ENCODE measurements around the gene CCDC78. TPM values are rescaled to one million over a fixed set of nuclear protein-coding genes. Genes with fewer than 3 reads are reported as not detected.
A peak's percentile ranks its signal among the peaks of the same experiment; 100 is the strongest.

CCDC78 gene
- total and polyA plus RNA-seq, 2 of the 13 experiments (the other 11 are each of a cell fraction or from before 2014, with no cell fraction given) = 0.53 to 1.5 TPM

DNA sequence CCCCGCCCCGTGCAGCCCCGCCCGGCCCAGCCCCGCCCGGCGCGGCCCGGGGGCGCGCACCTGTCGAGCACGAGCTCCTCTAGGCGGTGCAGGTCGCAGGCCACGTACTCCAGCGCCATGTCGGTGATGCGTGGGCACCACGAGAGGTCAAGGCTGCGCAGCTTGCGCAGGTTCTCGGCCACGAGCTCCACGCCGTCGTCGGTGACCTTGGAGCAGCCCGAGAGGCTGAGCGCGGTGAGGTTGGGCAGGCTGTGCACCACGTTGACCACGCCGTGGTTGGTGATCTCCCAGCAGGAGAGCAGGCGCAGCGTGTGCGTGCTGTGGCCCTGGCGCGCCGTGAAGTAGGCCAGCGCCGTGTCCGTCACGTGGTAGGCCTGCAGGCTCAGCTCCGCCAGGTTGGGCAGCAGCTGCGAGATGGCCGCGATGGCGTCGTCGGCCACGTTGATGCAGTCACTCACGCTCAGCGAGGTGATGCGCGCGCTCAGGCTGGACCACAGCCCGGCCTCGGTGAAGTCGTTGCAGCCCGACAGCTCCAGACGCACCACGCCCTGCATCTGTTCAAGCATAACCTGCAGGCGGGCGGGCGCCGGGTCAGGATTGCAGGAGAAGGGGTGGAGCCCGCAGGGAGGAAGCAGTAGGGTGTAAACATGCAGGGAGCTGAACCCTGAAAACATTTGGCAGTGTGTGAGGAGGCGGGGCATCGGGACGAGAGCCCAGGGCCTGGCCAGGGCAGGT, 30.7 kb downstream of the CCDC78 start (continued):
- TF ChIP-seq, protein P1, sequence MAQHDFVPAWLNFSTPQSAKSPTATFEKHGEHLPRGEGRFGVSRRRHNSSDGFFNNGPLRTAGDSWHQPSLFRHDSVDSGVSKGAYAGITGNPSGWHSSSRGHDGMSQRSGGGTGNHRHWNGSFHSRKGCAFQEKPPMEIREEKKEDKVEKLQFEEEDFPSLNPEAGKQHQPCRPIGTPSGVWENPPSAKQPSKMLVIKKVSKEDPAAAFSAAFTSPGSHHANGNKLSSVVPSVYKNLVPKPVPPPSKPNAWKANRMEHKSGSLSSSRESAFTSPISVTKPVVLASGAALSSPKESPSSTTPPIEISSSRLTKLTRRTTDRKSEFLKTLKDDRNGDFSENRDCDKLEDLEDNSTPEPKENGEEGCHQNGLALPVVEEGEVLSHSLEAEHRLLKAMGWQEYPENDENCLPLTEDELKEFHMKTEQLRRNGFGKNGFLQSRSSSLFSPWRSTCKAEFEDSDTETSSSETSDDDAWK (CRISPR knock-in tag; IDR thresholded peaks at IDR 0.05) = no peak
- TF ChIP-seq ZNF614 (CRISPR knock-in tag; IDR thresholded peaks at IDR 0.05; ENCODE audit: borderline replicate concordance) (no peak), ZFAT (CRISPR knock-in tag; conservative IDR thresholded peaks at IDR 0.05) (no peak), SP1 (IDR thresholded peaks at IDR 0.05) (no peak), SP1 (CRISPR knock-in tag; IDR thresholded peaks at IDR 0.05) (0 out of 2 replicates have a peak, but pooled peaks have one; percentile 37), FOXK2 (IDR thresholded peaks at IDR 0.05) (no peak), ELF4 (CRISPR knock-in tag; IDR thresholded peaks at IDR 0.05; ENCODE audit: borderline replicate concordance) (no peak), ZNF264 (CRISPR knock-in tag; IDR thresholded peaks at IDR 0.05) (no peak), ZBTB42 (CRISPR knock-in tag; IDR thresholded peaks at IDR 0.05) (no peak), SP2 (CRISPR knock-in tag; IDR thresholded peaks at IDR 0.05) (no peak), DZIP1 (CRISPR knock-in tag; IDR thresholded peaks at IDR 0.05) (no peak), ZSCAN30 (CRISPR knock-in tag; IDR thresholded peaks at IDR 0.05) (no peak), ISL2 (CRISPR knock-in tag; IDR thresholded peaks at IDR 0.05) (no peak), DDIT3 (CRISPR knock-in tag; IDR thresholded peaks at IDR 0.05) (no peak), ZNF674 (CRISPR knock-in tag; IDR thresholded peaks at IDR 0.05; ENCODE audit: low read depth) (no peak), MEIS2 (CRISPR knock-in tag; IDR thresholded peaks at IDR 0.05) (no peak), ZFP37 (CRISPR knock-in tag; IDR thresholded peaks at IDR 0.05; ENCODE audit: borderline replicate concordance) (no peak; the same call in 1 of the 2 replicates), TBX3 (IDR thresholded peaks at IDR 0.05; ENCODE audit: borderline replicate concordance) (no peak), ZBTB4 (CRISPR knock-in tag; IDR thresholded peaks at IDR 0.05; ENCODE audit: borderline replicate concordance) (peak; percentile 64; the same call in 1 of the 2 replicates), RFX3 (CRISPR knock-in tag; IDR thresholded peaks at IDR 0.05) (no peak), TEAD2 (CRISPR knock-in tag; IDR thresholded peaks at IDR 0.05) (no peak), NCOA1 (CRISPR knock-in tag; IDR thresholded peaks at IDR 0.05) (peak; percentile 35; the same call in 1 of the 2 replicates)
- TF ChIP-seq, protein P2, sequence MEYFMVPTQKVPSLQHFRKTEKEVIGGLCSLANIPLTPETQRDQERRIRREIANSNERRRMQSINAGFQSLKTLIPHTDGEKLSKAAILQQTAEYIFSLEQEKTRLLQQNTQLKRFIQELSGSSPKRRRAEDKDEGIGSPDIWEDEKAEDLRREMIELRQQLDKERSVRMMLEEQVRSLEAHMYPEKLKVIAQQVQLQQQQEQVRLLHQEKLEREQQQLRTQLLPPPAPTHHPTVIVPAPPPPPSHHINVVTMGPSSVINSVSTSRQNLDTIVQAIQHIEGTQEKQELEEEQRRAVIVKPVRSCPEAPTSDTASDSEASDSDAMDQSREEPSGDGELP (IDR thresholded peaks at IDR 0.05; ENCODE audit: borderline replicate concordance, low read depth) = no peak
